Heart right ventricle (tissue), 16 donors: ENCODE results near the gene METTL1. TPM values are rescaled to one million over a fixed set of nuclear protein-coding genes. Genes with fewer than 3 reads are reported as not detected.

Source experiments
- ATAC-seq, 8 donors: fragments of 200-7000 bp; cut with Tn5 transposase; one replicate each; pipeline ENCODE4 v1.9.1; 2020; ENCODE audit warnings: mild to moderate bottlenecking in 8 of 8, moderate library complexity in 8 of 8, moderate number of reproducible peaks in 1 of 8
- DNase-seq, 2 donors: peaks; one replicate each; pipeline ENCODE4 v3.0.0-alpha.2; 2020
- H3K27ac ChIP-seq, 10 donors: fragments of 200-600 bp; sonication (generic) in 2 of 10; one replicate each; pipeline versions ENCODE4 v1.5.0 to v1.8.0; 2020 to 2022; ENCODE audit warnings: mild to moderate bottlenecking in 3 of 10
- H3K27me3 ChIP-seq, 7 donors: fragments of 200-600 bp; one replicate each; pipeline ENCODE4 v1.8.0; 2021 to 2022; ENCODE audit warnings: mild to moderate bottlenecking in 2 of 7
- H3K36me3 ChIP-seq, 9 donors: fragments of 200-600 bp; sonication (generic) in 1 of 9; one replicate each; pipeline versions ENCODE4 v1.5.0 to v1.8.0; 2020 to 2022; ENCODE audit warnings: mild to moderate bottlenecking in 2 of 9
- H3K4me1 ChIP-seq, 9 donors: fragments of 200-600 bp; sonication (generic) in 1 of 9; one replicate each; pipeline versions ENCODE4 v1.5.0 to v1.8.0; 2020 to 2022; ENCODE audit warnings: mild to moderate bottlenecking in 4 of 9
- H3K4me3 ChIP-seq, 10 donors: fragments of 200-600 bp; sonication (generic) in 2 of 10; one replicate each; pipeline versions ENCODE4 v1.5.0 to v1.8.0; 2020 to 2022; ENCODE audit warnings: mild to moderate bottlenecking in 7 of 10, moderate library complexity in 2 of 10
- H3K9me3 ChIP-seq, 11 donors: fragments of 200-600 bp in 10 of 11; sonication (generic) in 2 of 11; one replicate each; pipeline versions ENCODE4 v1.5.0 to v1.8.0; 2013 to 2022; ENCODE audit warnings: mild to moderate bottlenecking in 2 of 11, control low read depth in 1 of 11, moderate library complexity in 1 of 11
- WGBS, 2 donors: extraction: QIAGEN DNeasy Blood & Tissue Kit; methylation state at CpG; one replicate each; pipeline ENCODE4 v1.1.7; 2013; ENCODE audit warnings: inconsistent platforms in 1 of 2; 5-methylcytosine and 5-hydroxymethylcytosine counted together
- intact Hi-C, 10 donors: fragments of 100-400 bp; cut with DNase I; formaldehyde crosslinking; loops; one replicate each; pipeline versions ENCODE4 v1.11.1 to v1.14.2; 2022
- polyA plus RNA-seq, 2 donors: library from polyadenylated mRNA; stranded (reverse); fragments of 200-250 nt; gene quantifications; one replicate each; pipeline ENCODE4 v1.2.3, GENCODE V29; 2013
- total RNA-seq, 10 donors: library from RNA; stranded (reverse); fragmentation: NEBNext Ultra II Directional in 3 of 10; extraction: Animal tissue kit (Norgen Biotek cat#: 25700) in 3 of 10; gene quantifications; one replicate each; pipeline versions ENCODE4 v1.2.1 to v1.2.4, GENCODE V29; 2021 to 2023
- TF ChIP-seq, protein P1 (sequence below), 9 donors: fragments of 200-600 bp; sonication (generic) in 2 of 9; IDR thresholded peaks; one replicate each; pipeline versions ENCODE4 v1.5.0 to v1.8.0; 2021 to 2022; ENCODE audit warnings: antibody characterized with exemption in 9 of 9, mild to moderate bottlenecking in 5 of 9, moderate library complexity in 1 of 9
- donor health status: Arrhythmogenic right ventricular cardiomyopathy.
- donor health status: ischemic (EF 13 %, LVEDD 7.1; RV severe dilation, severe dysfunction).
- donor health status: healthy with polysubstance abuse.
- donor health status: DM: no; HTN: yes; CAD: no.
- donor health status: DM: no; HTN: no; CAD: no.
- donor health status: ischemic (EF 25% LVEDD 6.9; RV normal size, moderate dysfunction).
- donor health status: ischemic (EF 25% LVEDD 5.7; RV mildly dilated, moderate dysfunction).
- donor health status: healthy.
- donor health status: DM: yes; HTN: yes; CAD: no.
- donor health status: Ischemic cardiomyopathy.
- donor health status: ischemic (EF 35%, LVEDD 5.7; RV mildly dilated, moderate dysfunction).
- donor health status: nonischemic (EF 11% LVEDD 7.7; RV severe dilation, severe dysfunction).
- donor health status: DM: yes; HTN: yes; CAD: no.
- donor health status: PGD.
- donor health status: ischemic (EF 29% LVEDD 5.4; RV normal size, mild dysfunction).
- donor health status: nonischemic (EF 23%, LVEDD 6.1; RV moderate dilation, normal function).

Gene METTL1
- total and polyA plus RNA-seq, 12 donors = 5.6 to 29.4 (median 8.3) TPM

- TF ChIP-seq, protein P1, sequence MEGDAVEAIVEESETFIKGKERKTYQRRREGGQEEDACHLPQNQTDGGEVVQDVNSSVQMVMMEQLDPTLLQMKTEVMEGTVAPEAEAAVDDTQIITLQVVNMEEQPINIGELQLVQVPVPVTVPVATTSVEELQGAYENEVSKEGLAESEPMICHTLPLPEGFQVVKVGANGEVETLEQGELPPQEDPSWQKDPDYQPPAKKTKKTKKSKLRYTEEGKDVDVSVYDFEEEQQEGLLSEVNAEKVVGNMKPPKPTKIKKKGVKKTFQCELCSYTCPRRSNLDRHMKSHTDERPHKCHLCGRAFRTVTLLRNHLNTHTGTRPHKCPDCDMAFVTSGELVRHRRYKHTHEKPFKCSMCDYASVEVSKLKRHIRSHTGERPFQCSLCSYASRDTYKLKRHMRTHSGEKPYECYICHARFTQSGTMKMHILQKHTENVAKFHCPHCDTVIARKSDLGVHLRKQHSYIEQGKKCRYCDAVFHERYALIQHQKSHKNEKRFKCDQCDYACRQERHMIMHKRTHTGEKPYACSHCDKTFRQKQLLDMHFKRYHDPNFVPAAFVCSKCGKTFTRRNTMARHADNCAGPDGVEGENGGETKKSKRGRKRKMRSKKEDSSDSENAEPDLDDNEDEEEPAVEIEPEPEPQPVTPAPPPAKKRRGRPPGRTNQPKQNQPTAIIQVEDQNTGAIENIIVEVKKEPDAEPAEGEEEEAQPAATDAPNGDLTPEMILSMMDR (IDR thresholded peaks at IDR 0.05) = no peak
- no peak for ATAC-seq
- no peak for DNase-seq
- no peak overlapping the region for H3K27ac ChIP-seq
- WGBS, 2 donors = 90 to 94% methylated on average over 3 of the region's 3 CpGs
- intact Hi-C loops = loop anchor here in 2 of 10 donors (10.0 kb wide), 1 partner anchor 95 kb away; no protein-coding TSS in a partner anchor
- H3K27me3 ChIP-seq = no peaks in the 10 kb centered on the region
- H3K4me1 ChIP-seq = peaks cover 1 to 7% (median 5%) of the 10 kb centered on the region in 9 donors
- H3K9me3 ChIP-seq = no peaks in the 10 kb centered on the region
- no peak overlapping the region for H3K4me3 ChIP-seq
- H3K36me3 ChIP-seq = peaks cover 0 to 96% (median 30%) of the 10 kb centered on the region in 9 donors
Measured at GRCh38 chr12:57809425-57809824, 37.5 kb upstream of the METTL1 start.

GRCh38 chr12:57808351-57808750, 36.4 kb upstream of the METTL1 start:
- peaks cover 0 to 100% (median 31%) of the 10 kb centered on the region in 9 donors for H3K36me3 ChIP-seq
- no peaks in the 10 kb centered on the region for H3K27me3 ChIP-seq
- 86 to 88% methylated on average over 5 of the region's 5 CpGs for WGBS, 2 donors
- no peaks in the 10 kb centered on the region for H3K9me3 ChIP-seq
- intact Hi-C loops = loop anchor here in 2 of 10 donors (10.0 kb wide), 1 partner anchor 96 kb away; no protein-coding TSS in a partner anchor
- no peak for DNase-seq
- H3K4me1 ChIP-seq = peaks cover 0 to 7% (median 4%) of the 10 kb centered on the region in 9 donors
- H3K4me3 ChIP-seq = no peak overlapping the region
- TF ChIP-seq, protein P1 (IDR thresholded peaks at IDR 0.05) = no peak
- no peak overlapping the region for H3K27ac ChIP-seq
- no peak for ATAC-seq

GRCh38 chr12:57807285-57807684, 35.4 kb upstream of the METTL1 start:
- Histone ChIP-seq H3K9me3 (no peaks in the 10 kb centered on the region), H3K4me1 (peaks cover 0 to 8% (median 5%) of the 10 kb centered on the region in 9 donors), H3K4me3 (no peak overlapping the region), H3K27ac (no peak overlapping the region), H3K27me3 (no peaks in the 10 kb centered on the region), H3K36me3 (peaks cover 0 to 100% (median 36%) of the 10 kb centered on the region in 9 donors)
- 90 to 93% methylated on average over 9 of the region's 9 CpGs for WGBS, 2 donors
- intact Hi-C loops = loop anchor here in 2 of 10 donors (10.0 kb wide), 1 partner anchor 98 kb away; no protein-coding TSS in a partner anchor
- TF ChIP-seq, protein P1 (IDR thresholded peaks at IDR 0.05) = no peak
- ATAC-seq = no peak
- DNase-seq = no peak

DNA sequence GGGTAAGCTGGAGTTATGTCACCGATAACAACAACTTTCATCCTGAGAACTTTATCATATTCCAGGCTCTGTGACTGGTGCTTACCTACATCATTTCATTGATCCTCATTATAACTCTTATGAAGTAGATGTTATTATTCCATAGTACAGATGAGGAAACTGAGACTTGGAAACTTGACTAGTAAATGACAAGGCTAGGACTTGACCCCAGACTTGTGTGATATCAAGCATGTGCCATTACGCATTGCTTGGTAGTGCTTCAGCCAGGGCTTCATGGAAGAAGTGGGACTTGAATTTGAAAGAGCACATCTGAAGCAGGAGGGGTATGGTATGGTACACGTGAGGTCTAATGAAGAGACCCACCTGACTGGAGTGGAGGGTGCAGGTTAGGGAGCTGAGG, 34.8 kb upstream of the METTL1 start:
- Histone ChIP-seq H3K27me3 (no peaks in the 10 kb centered on the region), H3K27ac (no peak overlapping the region), H3K4me1 (peaks cover 0 to 8% (median 5%) of the 10 kb centered on the region in 9 donors), H3K36me3 (peaks cover 0 to 100% (median 42%) of the 10 kb centered on the region in 9 donors), H3K9me3 (no peaks in the 10 kb centered on the region), H3K4me3 (no peak overlapping the region)
- 96 to 99% methylated on average over 3 of the region's 3 CpGs for WGBS, 2 donors
- intact Hi-C loops = loop anchor here in 2 of 10 donors (10.0 kb wide), 1 partner anchor 98 kb away; no protein-coding TSS in a partner anchor
- ATAC-seq (no peak), DNase-seq (no peak)
- TF ChIP-seq, protein P1 (IDR thresholded peaks at IDR 0.05) = no peak
